Measurements from ENCODE around the gene ACTG1. TPM values are rescaled to one million over a fixed set of nuclear protein-coding genes. Genes with fewer than 3 reads are reported as not detected.

The ACTG1 gene
- total RNA-seq, 1 donor from 2014 or later, result 9,336 TPM

DNA sequence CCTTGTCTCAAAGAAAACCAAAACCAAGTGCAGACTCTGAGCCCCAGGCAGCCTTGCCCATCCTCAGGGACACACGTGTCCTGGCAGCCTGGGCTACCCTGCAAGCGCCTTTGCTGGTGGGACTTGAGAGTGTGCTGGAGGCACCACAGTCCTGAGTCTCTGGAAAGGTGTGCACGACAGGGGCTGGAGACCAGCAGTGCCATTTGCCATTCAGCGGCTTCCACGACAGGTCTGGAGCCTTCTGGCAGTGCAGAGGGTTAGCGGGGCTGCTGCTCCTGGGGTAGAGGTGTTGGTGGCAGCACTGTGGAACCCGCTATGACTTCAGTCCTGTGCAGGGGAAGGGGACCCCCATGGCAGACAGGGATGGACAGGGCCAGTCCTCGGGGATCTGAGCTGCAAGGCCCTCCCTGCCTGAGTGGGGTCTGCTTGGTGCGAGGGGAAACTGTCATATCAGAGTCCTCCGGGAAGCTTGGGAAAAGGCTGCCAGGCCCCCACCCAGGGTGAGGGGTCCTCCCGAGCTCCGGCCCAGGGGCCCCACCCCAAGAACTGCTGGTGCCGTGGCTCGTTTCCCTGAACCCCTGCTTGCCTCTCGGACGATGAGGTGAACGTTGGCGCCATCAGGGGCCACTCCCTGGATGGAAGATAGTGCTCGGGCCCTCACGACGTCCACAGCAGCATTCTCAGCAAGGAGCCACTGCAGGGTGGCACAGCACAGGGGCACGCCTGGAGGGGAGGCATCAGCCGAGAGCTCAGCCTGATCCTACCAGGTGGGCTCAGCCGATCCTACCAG lies 32.8 kb upstream of the ACTG1 start:
- no peak for DNase-seq (ENCODE audit: extremely low read depth, low read depth, low spot score)

DNA sequence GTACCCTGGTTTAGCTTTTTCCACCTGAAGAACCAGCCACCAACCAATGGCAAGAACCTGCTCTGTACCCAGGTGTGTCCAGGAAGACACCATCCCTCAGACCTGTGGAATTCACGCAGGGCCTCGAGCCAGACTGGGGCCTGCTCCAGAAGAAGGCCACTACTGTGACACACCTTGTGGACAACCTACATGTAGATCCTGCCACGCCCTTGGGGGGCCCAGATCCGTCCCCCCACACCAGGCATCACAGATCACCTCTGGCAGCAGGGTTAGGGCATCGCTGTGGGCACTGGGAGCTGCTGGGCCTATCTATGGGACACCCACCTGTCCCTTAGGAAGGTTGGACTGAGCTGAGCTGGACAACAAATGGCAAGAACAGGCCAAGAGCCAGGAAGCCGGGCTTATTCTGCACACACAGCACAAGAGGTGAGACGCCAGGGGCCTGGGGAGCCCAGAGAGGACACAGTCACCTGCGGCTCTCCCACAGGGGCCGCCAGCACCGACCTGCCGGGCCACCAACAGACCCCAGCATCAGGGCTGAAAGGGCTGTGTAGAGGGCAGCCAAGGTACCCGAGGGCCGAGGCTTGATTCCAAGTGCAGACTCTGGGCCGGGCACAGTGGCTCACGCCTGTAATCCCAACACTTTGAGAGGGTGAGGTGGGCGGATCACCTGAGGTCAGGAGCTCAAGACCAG lies 31.8 kb upstream of the ACTG1 start:
- no peak for DNase-seq (ENCODE audit: extremely low read depth, low read depth, low spot score)

DNA sequence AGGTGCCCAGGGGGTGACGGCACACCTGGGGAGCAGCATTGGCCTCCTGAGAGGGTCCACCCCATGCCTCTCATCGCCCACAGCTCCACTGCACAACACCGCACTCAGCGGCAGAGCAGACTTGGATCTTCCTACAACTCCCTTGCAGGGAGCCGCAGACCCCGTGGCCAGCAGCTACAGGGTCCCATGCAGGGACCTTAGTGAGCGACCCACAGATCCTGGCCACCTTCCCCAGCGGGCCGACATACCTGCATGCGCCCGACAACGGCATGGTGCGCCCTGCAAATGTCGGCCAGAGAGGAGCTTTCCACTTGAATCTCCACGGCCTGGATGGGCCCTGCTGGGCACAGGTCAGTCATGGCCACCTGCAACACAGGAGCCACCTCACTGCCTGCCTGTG lies 31.2 kb upstream of the ACTG1 start:
- no peak for DNase-seq (ENCODE audit: extremely low read depth, low read depth, low spot score)

DNA sequence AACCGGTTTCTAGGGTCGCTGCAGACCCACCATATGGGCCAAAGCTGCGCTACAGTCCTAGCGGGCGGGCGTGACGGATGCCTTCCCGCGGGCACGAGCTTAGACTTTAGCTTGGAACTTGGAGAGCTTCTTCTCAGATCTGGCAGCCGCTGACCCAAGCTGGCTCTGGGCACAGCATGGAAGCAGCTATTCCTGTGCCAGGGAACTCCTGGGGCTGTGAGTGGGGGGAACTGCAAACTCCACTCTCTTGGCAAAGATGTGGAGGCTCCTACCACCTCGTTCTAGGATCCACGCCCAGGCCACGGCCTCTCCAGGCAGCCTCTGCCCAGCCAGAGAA lies 30.7 kb upstream of the ACTG1 start:
- no peak for DNase-seq (ENCODE audit: extremely low read depth, low read depth, low spot score)

DNA sequence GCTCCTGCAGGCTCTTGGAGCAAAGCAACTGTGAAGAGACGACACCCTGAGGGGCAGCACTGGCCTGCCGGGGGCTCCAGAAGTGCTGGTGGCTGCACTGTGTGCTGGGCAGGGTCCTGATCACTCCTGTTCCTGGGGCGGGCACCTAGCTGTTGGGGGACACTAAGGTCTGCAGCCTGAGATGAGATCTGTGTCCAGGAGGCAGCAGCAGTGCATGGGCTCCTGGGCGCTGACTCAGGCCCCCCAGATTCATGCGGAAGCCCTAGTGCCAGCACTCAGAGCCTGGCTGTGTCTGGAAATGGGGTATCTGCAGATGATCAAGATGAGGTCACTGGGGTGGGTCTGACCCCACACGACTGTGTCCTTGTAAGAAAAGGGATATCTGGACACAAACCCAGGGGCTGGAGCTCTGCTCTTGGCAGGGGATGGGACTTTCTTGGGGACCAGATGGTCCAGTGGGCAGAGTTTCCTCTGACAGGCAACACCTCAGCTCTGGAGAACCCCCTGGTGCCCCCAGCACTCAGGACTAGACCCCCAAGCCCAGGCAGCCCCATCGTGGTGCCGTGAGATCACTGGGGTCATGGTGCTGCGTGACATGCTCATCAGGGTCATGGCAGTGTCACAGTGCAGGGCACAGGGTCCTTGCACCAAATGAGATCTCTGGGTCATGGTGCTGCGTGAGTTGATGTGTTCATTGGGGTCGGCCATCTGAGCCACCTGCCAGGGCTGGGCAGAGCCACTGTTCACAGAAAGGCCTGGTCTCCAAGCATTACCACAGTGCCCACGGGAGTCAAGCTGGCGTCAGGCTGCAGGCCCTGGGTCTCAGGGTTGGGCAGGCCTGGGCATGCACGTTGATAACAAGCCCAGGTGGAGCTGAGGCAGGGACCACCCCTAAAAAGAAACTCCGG lies 30.1 kb upstream of the ACTG1 start:
- DNase-seq (ENCODE audit: extremely low read depth, low read depth, low spot score), result no peak

DNA sequence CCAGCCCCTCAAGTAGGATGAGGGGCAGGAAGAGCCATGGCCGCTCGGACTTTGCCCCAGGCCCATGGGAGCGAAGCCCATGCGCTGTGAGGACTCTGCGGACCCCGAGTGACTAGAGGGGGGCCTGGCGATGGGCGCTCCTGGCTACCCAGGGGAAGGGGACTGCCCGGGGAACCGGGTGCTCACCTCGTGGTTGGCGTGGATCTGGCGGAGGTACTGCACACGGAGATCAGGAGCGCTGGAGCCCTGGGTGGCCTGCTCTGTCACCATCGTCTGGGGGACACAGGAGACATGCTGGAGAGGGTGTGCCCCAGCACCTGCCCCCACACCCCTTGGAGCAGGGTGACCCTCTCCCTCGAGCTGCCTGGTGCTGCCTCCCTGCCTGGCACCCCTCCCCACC lies 28.5 kb upstream of the ACTG1 start:
- DNase-seq (ENCODE audit: extremely low read depth, low read depth, low spot score), result no peak

DNA sequence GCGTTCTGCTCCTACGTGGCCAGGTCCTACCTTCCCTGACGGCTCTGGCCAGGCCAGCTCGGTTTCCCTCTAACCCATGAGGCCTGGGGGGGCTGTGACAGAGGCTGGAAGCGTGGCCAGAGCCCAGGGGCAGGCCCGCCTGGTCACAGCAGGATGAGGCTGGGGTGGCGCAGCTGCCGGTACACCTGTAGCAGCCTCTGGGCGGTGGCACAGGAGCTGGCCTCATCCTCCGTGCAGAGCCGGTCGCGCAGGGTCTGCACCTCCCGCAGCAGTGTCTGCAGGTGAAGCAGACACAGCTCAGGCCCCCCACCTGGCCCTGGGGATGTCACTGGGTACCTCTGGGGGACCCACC lies 28.1 kb upstream of the ACTG1 start:
- no peak for DNase-seq (ENCODE audit: extremely low read depth, low read depth, low spot score)

DNA sequence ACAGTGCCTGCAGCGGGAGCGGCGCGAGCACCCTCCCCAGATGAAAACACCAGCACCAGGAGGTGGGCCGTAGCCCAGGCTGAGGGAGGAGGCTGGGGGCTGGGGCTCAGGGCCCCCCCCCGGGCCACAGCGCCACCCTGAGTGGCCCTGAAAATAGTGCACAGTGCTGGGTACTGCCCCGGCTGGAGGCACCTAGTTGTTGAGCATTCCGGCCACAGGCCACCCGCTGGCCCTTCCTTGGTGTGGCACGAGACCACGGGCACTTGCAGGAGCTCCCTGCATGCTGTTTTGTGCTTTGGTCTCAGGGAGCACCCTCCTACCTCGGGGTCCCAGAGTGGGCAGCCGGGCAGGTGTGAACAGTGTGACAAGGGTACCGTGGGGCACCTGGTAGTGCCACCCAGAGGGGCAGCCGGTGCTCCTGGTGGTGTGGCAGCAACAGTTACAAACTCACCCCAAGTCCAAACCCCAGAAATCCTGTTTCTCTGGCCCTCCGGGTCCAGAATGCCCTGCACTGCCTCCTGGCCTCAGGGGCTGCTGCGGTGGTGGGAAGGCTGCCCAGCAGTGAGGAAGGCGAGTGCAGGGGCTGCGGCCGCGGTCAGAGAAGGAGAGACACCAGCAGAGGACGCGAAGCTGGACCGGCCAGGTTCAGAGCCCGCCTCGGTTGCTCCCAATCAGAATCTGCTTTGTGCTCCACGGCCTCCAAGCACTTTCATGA lies 27.5 kb upstream of the ACTG1 start:
- DNase-seq (ENCODE audit: extremely low read depth, low read depth, low spot score), result no peak

DNA sequence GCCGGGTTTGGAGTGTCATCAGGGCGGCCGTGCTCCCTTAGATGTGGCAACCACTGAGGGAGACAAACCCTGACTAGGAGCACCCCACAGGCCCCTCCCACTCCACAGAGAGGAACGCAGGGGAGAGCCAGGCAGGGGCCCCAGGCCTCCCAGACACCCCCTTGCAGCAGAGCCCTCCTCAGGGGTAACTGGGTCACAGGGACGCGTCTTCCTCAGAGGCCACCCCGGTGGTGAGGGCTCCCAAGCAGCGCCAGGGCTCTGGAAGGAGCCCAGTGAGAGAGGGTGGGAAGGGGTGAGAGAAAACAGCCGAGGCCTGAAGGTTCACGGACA lies 26.9 kb upstream of the ACTG1 start:
- DNase-seq (ENCODE audit: extremely low read depth, low read depth, low spot score), result no peak

DNA sequence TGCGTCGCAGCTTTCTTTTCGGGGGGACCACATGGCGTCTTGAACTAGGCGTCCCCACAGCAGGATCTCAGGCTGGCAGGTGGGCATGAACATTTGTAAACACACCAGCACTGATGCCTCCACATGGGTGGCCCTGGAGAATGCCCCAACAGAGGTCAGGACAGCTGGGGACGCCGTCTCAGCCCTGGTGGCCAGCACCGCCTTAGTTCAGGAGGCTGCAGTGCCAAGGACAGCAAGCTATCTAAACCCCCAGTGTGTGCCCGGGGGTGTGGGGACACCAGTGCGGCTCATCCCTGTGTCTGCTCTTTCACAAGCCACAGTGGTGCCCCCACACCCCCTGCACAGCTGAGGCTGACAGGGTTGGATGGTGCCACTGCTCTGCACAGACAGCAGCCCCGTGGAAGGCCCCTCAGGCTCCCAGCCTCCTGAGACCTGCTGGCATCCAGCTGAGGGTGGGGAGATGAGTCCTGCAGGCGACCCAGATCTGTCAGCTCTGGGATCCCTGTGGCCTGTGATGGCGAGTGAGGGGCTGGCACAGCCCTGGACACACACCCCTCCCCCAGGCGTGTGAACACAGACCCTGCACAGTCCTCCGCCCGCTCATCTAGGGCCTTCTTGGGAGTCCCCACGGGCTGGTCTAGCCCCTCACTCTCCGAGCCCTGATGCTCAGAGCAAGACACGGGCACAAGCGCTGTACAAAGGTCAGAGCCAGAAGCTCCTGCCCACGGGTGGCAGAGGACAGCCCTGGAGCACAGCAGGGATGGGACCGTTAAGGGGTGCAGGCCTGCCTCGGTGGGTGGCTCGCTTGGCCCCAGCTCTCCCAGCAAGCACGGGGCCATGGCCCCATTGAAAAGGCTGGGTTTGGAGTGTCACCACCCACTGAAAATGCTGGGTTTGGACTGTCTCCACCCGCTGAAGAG lies 26.3 kb upstream of the ACTG1 start:
- no peak for DNase-seq (ENCODE audit: extremely low read depth, low read depth, low spot score)

DNA sequence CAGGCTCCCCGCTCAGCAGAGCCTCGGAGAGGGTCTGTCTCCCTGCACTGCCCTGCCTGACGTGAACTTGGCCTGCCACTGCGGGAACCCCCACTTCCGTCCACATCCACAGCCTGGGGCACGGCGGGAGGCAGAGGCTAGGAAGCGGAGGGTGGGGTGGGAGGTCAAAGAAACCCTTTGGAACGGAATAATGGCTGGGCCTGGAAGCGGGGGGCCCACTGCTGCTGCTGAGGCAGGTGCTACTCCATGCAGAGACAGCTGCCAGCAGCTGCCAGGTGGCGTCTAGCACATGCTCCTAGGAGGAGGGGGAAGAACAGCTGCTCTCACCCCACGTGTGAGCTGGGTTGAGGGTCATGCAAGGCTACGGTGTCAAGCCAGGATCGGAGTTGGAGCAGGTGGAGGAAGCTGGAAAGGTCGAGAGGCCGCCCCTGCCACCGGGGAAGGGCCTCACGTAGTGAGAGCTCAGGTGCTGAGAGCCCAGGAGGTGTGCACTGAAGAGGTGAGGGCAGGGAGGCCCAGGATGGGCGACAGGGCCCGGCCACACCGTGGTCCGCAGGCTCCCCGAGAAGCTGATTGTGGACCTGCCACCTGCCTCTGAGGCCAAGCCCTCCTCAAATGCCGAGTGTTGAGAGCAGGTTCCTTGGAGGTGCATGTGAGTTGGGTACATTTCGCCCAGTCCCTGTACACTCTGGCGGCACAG lies 25.4 kb upstream of the ACTG1 start:
- no peak for DNase-seq (ENCODE audit: extremely low read depth, low read depth, low spot score)

DNA sequence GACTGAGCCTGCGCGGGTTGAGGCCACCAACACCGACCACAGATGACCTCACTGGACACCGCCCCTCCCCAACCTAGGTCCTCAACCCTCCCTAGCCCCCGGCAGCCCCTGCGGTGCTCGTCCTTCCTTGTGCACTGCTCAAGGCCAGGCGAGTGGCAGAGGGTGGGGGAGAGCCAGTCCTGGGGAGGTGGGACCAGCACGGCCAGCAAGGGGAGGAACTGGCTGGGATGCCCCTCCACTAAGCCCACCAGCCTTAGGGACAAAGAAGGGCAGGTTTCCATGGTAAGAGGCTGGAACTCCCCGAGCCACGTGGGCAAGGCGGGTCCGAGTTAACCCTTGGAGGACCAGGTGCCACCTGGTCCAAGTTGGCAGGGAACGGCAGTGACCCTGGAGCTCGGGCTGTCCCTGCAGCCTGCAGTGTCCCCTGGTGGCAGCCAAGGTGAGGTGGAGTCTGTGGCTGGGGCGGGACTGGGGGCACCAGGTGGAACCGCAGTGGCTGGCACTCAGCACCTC lies 24.8 kb upstream of the ACTG1 start:
- DNase-seq (ENCODE audit: extremely low read depth, low read depth, low spot score), result no peak

DNA sequence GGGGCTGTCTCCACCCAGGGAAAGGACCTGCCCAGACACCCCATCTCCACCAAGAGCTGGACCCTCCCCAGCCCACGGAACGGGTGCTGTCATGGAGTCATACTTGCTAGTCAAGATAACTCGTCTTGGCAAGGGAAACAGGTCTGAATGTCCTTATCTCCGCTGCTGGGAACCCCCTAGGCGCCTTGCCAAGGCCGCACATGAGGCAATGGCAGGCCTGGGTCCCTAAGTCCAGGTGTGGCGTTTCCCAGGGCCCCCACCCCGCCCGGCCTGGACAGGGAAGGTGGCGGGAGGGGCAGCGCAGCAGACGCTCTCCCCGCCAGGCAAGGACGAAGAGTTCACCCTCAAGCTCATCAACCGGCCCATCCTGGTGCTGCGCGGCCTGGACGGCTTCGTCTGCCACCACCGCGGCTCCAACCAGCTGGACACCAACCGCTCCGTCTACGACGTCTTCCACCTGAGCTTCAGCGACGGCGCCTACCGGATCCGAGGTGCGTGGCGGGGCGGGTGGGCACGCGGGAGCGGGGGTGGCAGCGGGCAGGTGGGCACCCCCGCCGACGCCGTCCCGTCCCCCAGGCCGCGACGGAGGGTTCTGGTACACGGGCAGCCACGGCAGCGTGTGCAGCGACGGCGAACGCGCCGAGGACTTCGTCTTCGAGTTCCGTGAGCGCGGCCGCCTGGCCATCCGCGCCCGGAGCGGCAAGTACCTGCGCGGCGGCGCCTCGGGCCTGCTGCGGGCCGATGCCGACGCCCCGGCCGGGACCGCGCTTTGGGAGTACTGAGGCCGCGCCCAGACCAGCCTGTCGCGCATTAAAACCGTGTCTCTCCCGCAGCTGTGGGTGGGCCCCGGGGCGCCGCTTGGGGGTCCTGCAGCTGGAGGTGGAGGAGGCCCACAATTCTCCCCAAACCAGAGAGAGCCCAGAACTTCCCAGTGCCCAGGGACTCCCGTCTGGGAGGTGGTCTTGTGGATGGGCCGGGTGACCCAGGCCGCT lies 24.0 kb upstream of the ACTG1 start:
- no peak for DNase-seq (ENCODE audit: extremely low read depth, low read depth, low spot score)

DNA sequence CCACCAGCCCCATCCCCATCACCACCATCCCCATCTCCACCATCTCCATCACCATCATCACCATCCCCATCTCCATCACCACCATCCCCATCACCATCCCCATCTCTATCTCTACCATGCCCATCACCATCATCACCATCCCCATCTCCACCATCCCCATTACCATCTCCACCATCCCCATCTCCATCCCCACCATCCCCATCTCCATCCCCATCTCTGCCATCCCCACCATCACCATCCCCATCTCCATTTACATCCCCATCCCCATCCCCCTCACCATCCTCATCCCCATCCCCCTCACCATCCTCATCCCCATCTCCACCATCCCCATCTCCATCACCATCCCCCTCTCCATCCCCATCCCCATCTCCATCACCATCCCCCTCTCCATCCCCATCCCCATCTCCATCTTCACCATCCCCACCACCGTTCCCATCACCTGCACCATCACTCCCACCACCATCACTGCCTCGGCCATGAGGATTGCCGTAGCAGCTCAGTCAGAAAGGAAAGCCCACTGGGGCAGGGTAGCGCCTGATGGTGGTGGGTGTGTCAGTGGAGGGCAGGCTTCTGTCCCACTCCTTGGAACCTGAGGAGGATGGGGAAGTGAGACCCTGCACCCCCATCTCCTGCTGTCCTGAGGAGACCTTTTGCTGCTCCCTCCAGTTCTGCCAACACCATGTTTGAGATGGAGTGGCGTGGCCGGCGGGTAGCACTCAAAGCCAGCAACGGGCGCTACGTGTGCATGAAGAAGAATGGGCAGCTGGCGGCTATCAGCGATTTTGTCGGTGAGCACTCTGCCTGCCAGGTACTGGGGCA lies 23.1 kb upstream of the ACTG1 start:
- DNase-seq (ENCODE audit: extremely low read depth, low read depth, low spot score), result no peak

DNA sequence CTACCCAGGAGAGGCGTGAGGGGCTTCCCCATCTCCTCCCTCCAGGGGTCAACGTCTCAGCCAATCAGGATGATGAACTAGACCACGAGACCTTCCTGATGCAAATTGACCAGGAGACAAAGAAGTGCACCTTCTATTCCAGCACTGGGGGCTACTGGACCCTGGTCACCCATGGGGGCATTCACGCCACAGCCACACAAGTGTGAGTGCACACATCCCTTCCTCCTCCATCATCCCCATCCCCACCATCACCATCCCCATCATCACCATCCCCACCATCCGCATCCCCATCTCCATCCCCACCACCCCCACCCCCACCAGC lies 22.4 kb upstream of the ACTG1 start:
- DNase-seq (ENCODE audit: extremely low read depth, low read depth, low spot score), result no peak

DNA sequence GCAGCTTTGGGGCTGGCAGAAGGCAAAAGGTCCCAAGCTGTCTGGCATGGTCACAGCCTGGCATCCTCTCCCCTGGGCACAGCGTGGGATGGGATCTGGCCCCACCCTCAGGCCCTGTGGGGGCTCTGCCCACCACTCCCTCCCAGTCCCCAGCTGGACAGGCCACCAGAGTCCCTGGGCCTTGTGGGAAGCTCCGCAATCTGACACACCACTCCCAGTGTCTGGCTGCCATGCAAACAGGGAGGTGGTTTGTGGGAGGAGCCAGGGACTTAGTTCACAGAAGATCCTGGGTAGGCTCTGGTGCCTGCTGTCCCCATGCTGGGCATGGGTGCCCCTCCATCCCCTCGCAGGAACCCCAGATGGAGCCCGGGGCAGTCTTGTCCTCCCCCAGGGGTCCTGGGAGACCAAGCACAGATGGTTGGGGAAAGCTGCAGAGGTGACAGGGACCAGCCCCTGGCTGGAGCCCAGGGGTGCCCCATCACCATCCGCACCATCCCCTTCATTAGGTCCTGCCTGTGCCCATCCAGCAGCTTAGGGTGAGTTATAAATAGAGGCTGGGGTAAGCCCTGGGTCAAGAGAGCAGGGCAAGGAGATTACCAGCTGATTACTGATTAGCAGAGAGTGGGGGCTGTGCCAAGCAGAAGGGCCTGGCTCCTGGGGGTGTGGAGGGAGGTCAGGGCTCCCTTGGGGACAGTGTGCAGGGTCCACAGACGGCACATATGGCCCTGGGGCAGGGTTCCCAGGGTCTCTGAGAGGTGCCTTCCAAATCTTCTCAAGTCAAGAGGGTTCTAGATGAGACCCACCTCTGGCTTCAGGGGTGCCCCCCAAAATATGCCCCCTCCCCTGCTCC lies 21.8 kb upstream of the ACTG1 start:
- no peak for DNase-seq (ENCODE audit: extremely low read depth, low read depth, low spot score)

Measured in glomerular endothelial cell (primary cell).